Upper lobe of left lung (tissue), 4 donors: ENCODE results near the gene ZNF397.

ENCODE experiments used
- EP300 ChIP-seq, 4 donors: sonication (generic); formaldehyde crosslinking; IDR thresholded peaks; one replicate each; pipeline ENCODE4 v1.5.1; 2017; ENCODE audit warnings: antibody characterized with exemption in 4 of 4, control low read depth in 2 of 4
- POLR2A ChIP-seq, 4 donors: fragments of 450-650 bp; IDR thresholded peaks; one replicate each; pipeline ENCODE4 v1.5.1; 2016 to 2017; ENCODE audit warnings: antibody characterized with exemption in 4 of 4, mild to moderate bottlenecking in 2 of 4
- POLR2AphosphoS5 ChIP-seq, 2 donors: sonication (generic); formaldehyde crosslinking; IDR thresholded peaks; one replicate each; pipeline ENCODE4 v1.5.1; 2017; ENCODE audit warnings: antibody characterized with exemption in 2 of 2
- TF ChIP-seq, protein P1 (sequence below), 6 experiments: fragments of 450-650 bp in 4 of 6; fragments of 200-600 bp in 2 of 6; sonication (generic) in 2 of 6; IDR thresholded peaks; one replicate each; pipeline ENCODE4 v1.5.1; 2016 to 2019; ENCODE audit warnings: antibody characterized with exemption in 6 of 6

DNA sequence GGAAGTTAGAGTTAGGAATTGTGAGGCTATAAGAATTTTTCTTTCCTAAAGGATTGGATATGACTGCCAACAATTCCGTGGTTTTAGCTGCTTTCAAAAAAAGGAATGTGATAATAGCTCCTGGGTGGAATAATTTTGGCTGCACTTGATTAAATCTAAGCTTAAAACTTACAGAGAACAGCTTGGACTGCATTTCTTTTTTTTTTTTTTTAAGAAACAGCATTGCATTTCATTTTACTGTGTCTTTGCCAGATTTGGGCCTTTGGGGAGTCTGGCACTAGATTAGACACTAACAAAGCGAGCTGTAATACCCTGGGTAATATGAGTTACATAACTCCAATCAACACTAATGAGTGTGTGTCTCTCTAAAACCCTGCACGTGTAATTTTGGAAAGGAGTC lies 37.8 kb upstream of the ZNF397 start:
- TF ChIP-seq, protein P1, sequence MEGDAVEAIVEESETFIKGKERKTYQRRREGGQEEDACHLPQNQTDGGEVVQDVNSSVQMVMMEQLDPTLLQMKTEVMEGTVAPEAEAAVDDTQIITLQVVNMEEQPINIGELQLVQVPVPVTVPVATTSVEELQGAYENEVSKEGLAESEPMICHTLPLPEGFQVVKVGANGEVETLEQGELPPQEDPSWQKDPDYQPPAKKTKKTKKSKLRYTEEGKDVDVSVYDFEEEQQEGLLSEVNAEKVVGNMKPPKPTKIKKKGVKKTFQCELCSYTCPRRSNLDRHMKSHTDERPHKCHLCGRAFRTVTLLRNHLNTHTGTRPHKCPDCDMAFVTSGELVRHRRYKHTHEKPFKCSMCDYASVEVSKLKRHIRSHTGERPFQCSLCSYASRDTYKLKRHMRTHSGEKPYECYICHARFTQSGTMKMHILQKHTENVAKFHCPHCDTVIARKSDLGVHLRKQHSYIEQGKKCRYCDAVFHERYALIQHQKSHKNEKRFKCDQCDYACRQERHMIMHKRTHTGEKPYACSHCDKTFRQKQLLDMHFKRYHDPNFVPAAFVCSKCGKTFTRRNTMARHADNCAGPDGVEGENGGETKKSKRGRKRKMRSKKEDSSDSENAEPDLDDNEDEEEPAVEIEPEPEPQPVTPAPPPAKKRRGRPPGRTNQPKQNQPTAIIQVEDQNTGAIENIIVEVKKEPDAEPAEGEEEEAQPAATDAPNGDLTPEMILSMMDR (IDR thresholded peaks at IDR 0.05): no peak
- TF ChIP-seq POLR2AphosphoS5 (IDR thresholded peaks at IDR 0.05): no peak
- no peak for TF ChIP-seq POLR2A (IDR thresholded peaks at IDR 0.05)
- TF ChIP-seq EP300 (IDR thresholded peaks at IDR 0.05): no peak
